PC-9 (cell line): ENCODE results near the gene ASB1. TPM values are rescaled to one million over a fixed set of nuclear protein-coding genes. Genes with fewer than 3 reads are reported as not detected.

Source experiments
- BruUV-seq: library from RNA; stranded (reverse); fragments of 400-500 nt; replicated peaks from 2 replicates; lab custom pipeline; 2021; lab: Mats Ljungman, UMichigan
- CTCF ChIA-PET: fragments of 300-600 bp; sonication (Branson Sonifier 250); formaldehyde crosslinking; loops from one replicate; lab custom pipeline; 2022; ENCODE audit warnings: antibody characterized with exemption; lab: Charles Lee
- POLR2A ChIA-PET: fragments of 300-600 bp; sonication (Branson Sonifier 250); formaldehyde crosslinking; loops from one replicate; lab custom pipeline; 2022; ENCODE audit warnings: antibody characterized with exemption; ENCODE audit not compliant: unreplicated experiment; lab: Charles Lee
- DNase-seq, 2 experiments: peaks; one replicate each; pipeline versions ENCODE4 v3.0.0 to v3.0.0-alpha.2; 2015 to 2022; ENCODE audit warnings: mixed read lengths in 1 of 2
- H2AFZ ChIP-seq: fragments of 200-600 bp; sonication (generic); 2 replicates; pipeline ENCODE4 v1.8.1; 2017; ENCODE audit warnings: antibody characterized with exemption
- H3F3A ChIP-seq: fragments of 200-600 bp; sonication (generic); 2 replicates; pipeline ENCODE4 v1.8.1; 2017; ENCODE audit warnings: antibody characterized with exemption, mild to moderate bottlenecking, low read depth; ENCODE audit not compliant: insufficient read depth
- H3K27ac ChIP-seq: fragments of 200-600 bp; sonication (generic); 2 replicates; pipeline ENCODE4 v1.6.1; 2016; ENCODE audit warnings: mixed run types
- H3K27me3 ChIP-seq: fragments of 200-600 bp; sonication (generic); 2 replicates; pipeline ENCODE4 v1.6.1; 2016; ENCODE audit warnings: low read depth, mixed run types; ENCODE audit not compliant: insufficient read depth
- H3K36me3 ChIP-seq: fragments of 200-600 bp; sonication (generic); 2 replicates; pipeline ENCODE4 v1.6.1; 2016; ENCODE audit warnings: low read depth, mixed run types
- H3K4me1 ChIP-seq: fragments of 200-600 bp; sonication (generic); replicated peaks from 2 replicates; pipeline ENCODE4 v1.6.1; 2016; ENCODE audit warnings: mixed run types; ENCODE audit not compliant: insufficient read depth
- H3K4me2 ChIP-seq: fragments of 200-600 bp; sonication (generic); 2 replicates; pipeline ENCODE4 v1.6.1; 2017; ENCODE audit warnings: mixed run types
- H3K4me3 ChIP-seq: fragments of 200-600 bp; sonication (generic); 2 replicates; pipeline ENCODE4 v1.6.1; 2016; ENCODE audit warnings: mixed run types
- H3K79me2 ChIP-seq: fragments of 200-600 bp; sonication (generic); 2 replicates; pipeline ENCODE4 v1.6.1; 2017; ENCODE audit warnings: low read depth, mixed run types
- H3K9me2 ChIP-seq: fragments of 200-600 bp; sonication (generic); 2 replicates; pipeline ENCODE4 v1.8.1; 2017; ENCODE audit warnings: mild to moderate bottlenecking; ENCODE audit not compliant: insufficient read depth
- H3K9me3 ChIP-seq: fragments of 200-600 bp; sonication (generic); 2 replicates; pipeline ENCODE4 v1.8.1; 2016; ENCODE audit warnings: low read depth; ENCODE audit not compliant: insufficient read depth
- H4K20me1 ChIP-seq: fragments of 200-600 bp; sonication (generic); 2 replicates; pipeline ENCODE4 v1.8.1; 2017; ENCODE audit not compliant: insufficient read depth
- CTCF ChIP-seq: fragments of 200-600 bp; sonication (generic); conservative IDR thresholded peaks from 2 replicates; pipeline ENCODE4 v1.6.1; 2017; ENCODE audit warnings: mixed run types, antibody characterized with exemption, mild to moderate bottlenecking, moderate library complexity
- EZH2 ChIP-seq: fragments of 200-600 bp; sonication (generic); IDR thresholded peaks from 2 replicates; pipeline ENCODE4 v1.8.0; 2017; ENCODE audit warnings: antibody characterized with exemption, low read depth
- intact Hi-C: fragments of 100-400 bp; cut with micrococcal nuclease; formaldehyde crosslinking; loops from one replicate; pipeline ENCODE4 v1.10.0; 2022; ENCODE audit not compliant: unreplicated experiment
- total RNA-seq: library from RNA; stranded (reverse); gene quantifications from 2 replicates; pipeline ENCODE4 v1.2.3, GENCODE V29; 2021

Gene ASB1
- total RNA-seq, 1 experiment from 2014 or later = 56.7 TPM

GRCh38 chr2:238445409-238446190 lies 18.9 kb downstream of the ASB1 start:
- Histone ChIP-seq H3K9me2 (no peaks in the 10 kb centered on the region), H3K4me1 (no peaks in the 10 kb centered on the region), H3K9me3 (no peaks in the 10 kb centered on the region), H2AFZ (no peak overlapping the region), H3K4me2 (no peak overlapping the region), H4K20me1 (peaks cover 46% of the 10 kb centered on the region), H3F3A (no peaks in the 10 kb centered on the region), H3K27ac (no peak overlapping the region), H3K27me3 (no peaks in the 10 kb centered on the region), H3K4me3 (no peak overlapping the region), H3K79me2 (peaks cover 16% of the 10 kb centered on the region), H3K36me3 (peaks cover 29% of the 10 kb centered on the region)
- intact Hi-C loops = no loop called here
- no peak for TF ChIP-seq EZH2
- no peak for TF ChIP-seq CTCF
- CTCF ChIA-PET = no interaction called here
- no TSS peak for BruUV-seq
- POLR2A ChIA-PET = no interaction called here
- DNase-seq = no peak

- no peaks in the 10 kb centered on the region for H3K4me1 ChIP-seq
- H3K27me3 ChIP-seq = no peaks in the 10 kb centered on the region
- H3K4me2 ChIP-seq = no peak overlapping the region
- no peak overlapping the region for H3K27ac ChIP-seq
- H3K9me2 ChIP-seq = no peaks in the 10 kb centered on the region
- peaks cover 51% of the 10 kb centered on the region for H4K20me1 ChIP-seq
- BruUV-seq = no TSS peak
- intact Hi-C loops = no loop called here
- CTCF ChIA-PET = no interaction called here
- POLR2A ChIA-PET = no interaction called here
- no peak for TF ChIP-seq EZH2
- TF ChIP-seq CTCF = no peak
- no peak for DNase-seq
- H3K36me3 ChIP-seq = peaks cover 29% of the 10 kb centered on the region
- H3K79me2 ChIP-seq = peaks cover 10% of the 10 kb centered on the region
- no peak overlapping the region for H3K4me3 ChIP-seq
- H3F3A ChIP-seq = no peaks in the 10 kb centered on the region
- H3K9me3 ChIP-seq = no peaks in the 10 kb centered on the region
- no peak overlapping the region for H2AFZ ChIP-seq
These were observed 19.6 kb downstream of the ASB1 start for GRCh38 chr2:238446371-238446770.

GRCh38 chr2:238448031-238448955 lies 21.6 kb downstream of the ASB1 start:
- no peaks in the 10 kb centered on the region for H3K9me3 ChIP-seq
- no peaks in the 10 kb centered on the region for H3K27me3 ChIP-seq
- no peak overlapping the region for H3K27ac ChIP-seq
- H3K36me3 ChIP-seq = peaks cover 29% of the 10 kb centered on the region
- H3K9me2 ChIP-seq = no peaks in the 10 kb centered on the region
- no peaks in the 10 kb centered on the region for H3K4me1 ChIP-seq
- no peak overlapping the region for H2AFZ ChIP-seq
- ChIA-PET CTCF (no interaction called here), POLR2A (no interaction called here)
- no peak for DNase-seq
- intact Hi-C loops = no loop called here
- BruUV-seq = no TSS peak
- H3K4me2 ChIP-seq = no peak overlapping the region
- H4K20me1 ChIP-seq = peaks cover 40% of the 10 kb centered on the region
- no peak for TF ChIP-seq CTCF
- TF ChIP-seq EZH2 = no peak
- H3K4me3 ChIP-seq = no peak overlapping the region
- H3K79me2 ChIP-seq = no peaks in the 10 kb centered on the region
- peaks cover 6% of the 10 kb centered on the region; the same call in 1 of the 2 replicates for H3F3A ChIP-seq
